Stimulated activated CD4-positive, alpha-beta T cell treated with anti-CD3 and anti-CD28 coated beads, Interleukin-2, amount 100 ng/mL, for 4 hours (primary cell): ENCODE data around the gene FILIP1L.
"Not testable (repeated sequence)": the region's sequence is repeated elsewhere in the genome, so short reads cannot be mapped to it uniquely, and the experiment has no call there.

ENCODE experiments used
- DNase-seq: peaks from one replicate; pipeline ENCODE4 v3.0.0-alpha.2; 2020; ENCODE audit warnings: low read depth

Gene FILIP1L

DNA sequence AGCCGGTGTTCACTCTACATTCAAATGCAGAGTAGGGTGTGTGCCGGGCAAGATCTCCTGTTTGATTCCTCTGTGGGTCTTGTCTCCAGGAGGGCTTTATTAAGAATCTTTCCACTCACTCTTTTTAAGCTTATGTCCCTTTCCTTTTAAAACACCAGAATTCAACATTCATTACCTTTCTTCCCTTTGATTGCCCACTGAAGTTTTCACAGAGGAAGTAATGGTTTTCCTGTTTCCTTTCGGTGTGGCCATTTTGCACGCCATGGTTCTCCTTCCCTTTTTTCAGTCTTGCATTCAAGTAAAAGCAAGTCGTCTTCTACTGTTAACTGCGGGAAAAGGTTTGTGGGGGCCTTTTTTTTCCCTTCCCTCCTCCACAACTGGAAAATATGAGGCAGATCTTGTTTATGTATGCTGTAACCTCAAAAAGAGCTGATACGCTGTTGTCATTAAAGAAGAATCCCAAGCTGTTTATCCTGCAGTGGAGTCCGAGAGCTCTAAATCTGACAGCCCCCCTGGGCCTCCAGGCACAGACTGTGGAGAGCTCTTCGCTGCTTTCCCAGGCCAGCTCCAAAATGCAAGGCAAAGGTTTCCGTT lies 40.5 kb downstream of the FILIP1L start:
- DNase-seq: peak; percentile 1

DNA sequence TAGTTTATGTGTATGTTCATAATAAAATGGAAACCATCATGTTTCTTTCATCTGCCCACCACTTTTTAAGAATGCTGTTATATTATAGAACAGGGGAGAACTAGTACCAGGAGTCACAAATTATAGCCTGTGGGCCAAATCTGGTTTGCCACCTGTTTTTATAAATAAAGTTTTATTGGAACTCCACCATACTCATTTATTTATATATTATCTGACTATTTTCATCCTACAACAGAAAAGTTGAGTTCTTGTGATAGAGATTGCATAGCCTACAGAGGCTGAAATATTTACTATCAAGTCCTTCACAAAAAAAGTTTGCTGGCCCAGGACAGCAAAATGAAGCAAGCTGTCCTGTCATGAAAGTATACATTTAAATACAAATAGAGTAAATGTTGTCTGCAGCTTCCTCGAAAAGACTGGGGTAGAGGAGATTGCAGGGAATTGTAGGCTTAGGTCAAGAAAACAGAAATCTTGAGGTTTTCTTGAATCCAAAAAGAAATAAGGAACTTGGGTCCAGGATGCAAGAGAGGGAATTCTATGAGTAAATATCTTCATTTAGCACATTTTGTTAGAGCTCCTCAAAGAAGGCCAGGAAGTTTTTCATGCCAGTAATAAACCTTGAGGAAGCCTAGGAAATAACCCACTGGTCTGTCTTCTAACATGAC lies 41.1 kb downstream of the FILIP1L start:
- DNase-seq: no peak

DNA sequence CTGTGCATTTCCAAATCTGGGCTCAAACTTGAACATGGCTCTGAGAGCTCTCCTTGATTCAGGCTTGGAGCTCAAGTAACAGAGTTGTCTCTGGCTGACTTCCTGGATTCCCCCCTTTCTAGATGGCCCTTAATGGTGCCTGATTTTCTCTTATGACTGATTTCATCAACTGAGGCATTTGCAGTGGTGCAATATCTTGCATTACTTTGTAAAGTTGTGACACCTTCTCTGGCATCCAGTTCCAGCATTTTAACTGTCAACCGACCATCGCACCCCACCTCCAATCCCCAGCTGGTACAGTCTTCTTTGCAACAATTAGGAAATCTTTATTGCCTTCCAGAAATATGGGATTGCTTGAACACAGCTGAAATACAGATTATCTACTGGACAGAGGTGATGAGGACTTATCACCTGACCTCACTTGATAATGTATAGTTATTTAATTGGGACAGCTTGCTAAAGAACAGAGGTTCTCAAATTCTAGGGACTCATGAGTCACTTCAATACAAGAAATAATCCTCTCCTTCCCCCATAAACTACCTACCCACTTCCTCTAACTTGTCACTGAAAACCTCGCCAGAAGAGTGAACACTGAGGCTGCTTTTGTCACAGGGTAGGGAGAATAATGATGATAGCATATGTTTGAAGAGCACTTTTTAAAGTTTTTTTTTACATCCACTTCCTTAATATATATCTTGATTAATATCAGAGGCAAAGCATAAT lies 41.8 kb downstream of the FILIP1L start:
- no peak for DNase-seq

DNA sequence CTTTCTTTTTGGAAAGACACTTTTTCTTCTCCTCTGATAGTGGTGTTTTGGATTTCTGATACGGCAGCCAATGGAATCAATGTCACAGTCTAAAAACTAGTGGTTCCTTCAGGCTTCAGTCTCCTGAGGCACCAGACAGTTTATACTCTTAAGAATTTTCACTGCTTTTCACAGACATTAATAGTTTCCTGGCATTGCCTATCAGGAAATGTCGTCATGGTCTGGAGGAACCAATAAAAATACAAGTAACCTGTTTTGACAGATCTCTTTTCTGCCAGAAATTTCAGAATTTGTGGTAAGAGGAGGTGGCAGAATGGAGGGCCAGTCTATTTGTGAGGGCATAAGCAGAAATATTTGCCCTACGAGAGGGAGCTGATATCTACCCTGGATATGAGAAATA lies 44.8 kb downstream of the FILIP1L start:
- DNase-seq: no peak

DNA sequence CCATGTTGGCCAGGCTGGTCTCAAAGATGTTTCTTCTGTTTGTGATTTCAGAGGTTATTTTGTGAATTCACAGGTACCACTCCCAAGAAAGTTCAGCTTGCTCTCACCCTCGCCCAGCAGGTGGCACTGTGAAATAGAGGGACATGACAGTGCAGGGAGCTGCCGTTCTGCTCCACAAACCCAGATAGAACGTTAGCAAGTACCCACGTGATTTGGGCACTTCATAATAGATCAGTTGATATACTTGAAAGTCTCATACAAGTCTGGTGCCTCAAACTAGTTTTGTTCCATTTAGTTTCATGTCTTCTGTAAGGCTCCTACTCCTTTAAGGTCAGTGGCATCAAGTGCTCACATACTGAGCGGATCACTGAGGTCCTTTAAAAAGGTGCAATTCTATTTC lies 45.5 kb downstream of the FILIP1L start:
- peak; percentile 61 for DNase-seq

DNA sequence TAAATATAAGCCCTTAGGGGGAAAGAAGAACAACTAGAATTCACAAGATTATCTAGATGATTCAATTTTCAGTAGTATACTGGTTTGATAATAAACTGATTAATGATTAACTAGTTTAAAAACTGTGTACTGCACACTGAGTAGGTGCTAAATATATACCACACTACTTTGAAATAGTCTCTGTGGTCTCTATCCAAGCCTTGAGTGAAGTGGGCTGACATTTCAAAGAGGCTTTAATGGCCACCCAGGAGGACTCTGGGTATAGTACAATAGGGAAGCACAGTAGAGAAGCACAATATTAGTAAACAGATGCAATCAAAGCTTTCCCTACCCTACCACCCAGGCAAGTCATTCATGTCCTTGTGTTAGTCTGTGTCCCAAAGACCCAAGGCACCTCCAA lies 46.7 kb downstream of the FILIP1L start:
- DNase-seq: no peak

DNA sequence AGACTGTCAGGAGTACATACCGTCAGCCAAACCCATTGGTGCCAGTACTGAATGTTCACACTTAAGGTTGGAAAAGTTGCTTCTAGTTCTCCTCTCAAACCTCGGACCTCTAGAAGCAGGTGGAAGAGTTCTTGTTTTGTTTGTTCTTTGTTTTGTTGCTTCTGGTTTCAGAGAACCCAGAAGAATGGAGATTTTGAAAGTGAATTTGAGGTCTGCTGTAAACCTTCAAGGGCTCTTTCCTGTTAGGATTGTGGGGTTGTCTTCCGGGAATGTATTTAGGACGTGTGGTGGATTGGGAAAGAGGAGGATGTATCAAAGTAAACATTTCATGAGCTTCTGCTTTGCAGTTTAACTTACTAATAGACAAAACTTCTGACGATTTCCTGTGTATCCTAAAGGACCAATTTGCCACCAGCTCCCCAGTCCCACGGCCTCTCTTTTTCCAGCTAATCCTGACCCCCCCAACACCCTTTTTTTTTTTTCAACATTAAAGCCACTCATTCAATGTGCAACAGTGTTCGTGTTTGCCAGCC lies 50.3 kb downstream of the FILIP1L start:
- no peak for DNase-seq

DNA sequence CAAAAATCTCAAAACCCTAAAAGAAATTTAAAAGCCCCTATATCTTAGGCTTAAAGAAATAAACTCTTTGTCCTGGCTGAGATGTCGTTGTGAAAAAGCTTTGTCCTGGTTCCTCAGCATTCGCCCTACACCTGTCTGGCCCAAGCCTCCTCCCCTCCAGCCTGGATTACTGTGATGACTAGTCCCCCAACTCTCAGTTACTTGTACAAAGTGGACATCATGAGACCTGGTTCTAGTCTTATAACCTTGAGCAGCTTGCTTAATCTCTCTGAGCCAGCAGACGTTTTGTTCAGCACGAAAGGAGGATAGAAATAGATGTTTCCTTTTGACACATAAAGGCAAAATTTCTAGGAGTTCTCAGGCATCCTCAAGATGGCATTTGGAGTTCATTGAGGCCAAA lies 51.6 kb downstream of the FILIP1L start:
- no peak for DNase-seq

DNA sequence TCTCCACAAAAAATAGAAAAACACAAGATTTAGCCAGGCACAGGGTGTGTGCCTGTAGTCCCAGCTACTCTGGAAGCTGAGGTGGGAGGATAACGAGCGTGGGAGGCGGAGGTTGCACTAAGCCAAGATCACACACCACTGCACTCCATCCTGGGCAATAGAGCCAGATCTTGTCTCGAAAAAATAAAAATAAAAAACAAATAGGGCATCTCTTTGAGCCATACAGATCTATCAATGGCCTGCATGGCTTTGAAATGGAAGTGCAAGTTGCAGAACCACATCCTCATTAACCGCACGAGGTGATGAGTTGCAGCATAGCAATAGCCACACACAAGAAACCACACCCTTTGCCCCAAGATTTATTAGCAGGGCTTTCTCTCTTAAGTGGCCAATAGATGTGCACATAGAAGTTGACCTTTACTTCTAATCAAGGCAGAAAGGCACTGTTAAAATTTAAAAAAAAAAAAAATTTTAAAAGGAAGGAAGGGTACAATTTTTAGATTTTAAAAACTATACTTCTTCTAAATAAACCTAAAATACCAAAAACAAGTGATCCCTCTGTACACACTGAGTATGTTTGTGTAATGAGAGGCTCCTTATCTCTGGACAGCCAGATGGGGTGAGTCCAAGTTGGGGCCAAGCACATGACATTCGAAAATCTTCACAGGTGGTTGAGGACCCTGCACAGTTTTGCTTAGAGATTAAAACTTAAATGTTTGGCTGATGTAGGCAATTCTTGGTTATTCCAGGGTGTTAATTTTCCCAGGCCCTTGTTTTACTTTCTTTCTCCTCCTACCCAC lies 53.4 kb downstream of the FILIP1L start:
- DNase-seq: no peak

DNA sequence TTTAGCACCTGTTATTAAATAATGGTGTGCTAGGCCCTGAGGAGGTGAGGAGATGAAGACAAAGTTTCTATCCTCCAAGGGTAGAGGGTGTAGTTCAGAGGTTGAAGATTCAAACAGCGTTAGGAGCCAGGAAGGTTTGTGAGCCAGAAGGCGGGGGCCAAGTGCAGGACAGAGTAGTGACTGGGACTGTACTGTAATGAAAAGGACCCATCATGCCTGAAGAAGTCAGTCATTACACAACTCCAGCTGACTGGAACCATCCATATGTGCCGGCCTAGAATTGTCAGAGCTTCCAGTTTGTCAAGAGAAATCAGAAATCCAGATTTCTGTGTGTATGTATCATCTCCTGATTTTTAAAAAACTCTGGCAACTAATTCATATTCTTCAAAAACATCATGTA lies 54.8 kb downstream of the FILIP1L start:
- DNase-seq: no peak

DNA sequence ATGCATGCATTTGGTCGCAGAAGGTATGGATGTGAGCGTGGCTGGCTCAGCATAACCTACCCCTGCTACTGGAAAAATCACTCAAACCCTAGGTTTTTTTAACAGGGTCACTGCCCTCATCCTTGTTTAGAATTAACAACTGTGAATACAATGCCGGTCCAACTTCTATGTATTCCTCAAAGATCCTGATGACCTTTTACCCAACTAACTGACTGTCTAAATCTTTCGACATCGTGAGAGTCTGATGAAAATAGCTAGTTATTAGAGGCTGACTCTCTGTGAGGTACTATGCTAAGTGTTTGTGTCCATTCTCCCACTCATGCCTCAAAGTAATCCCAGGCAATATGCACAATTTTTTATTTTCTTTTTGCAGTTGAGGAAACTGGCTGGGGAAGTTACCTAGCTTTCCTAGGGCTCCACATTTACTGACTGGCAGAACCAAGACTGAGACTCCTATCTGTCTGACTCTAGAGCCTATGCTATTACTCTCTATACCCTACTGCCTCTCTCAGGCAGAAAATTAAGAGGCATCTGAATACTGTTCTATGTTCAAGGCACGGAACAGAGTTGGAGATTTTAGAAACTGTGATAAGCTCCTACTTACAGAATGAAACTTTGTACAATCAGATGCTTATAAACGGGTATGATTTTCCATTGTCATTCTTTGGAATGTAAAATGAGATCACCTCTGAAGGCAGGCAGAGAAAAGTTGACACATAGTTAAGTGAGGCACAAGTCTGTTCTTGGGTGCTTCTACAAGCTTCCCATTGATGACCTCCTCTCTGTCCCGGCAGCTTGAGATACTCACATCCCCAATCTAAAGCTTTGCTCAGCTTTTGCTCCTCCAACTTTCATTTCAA lies 56.4 kb downstream of the FILIP1L start:
- no peak for DNase-seq

DNA sequence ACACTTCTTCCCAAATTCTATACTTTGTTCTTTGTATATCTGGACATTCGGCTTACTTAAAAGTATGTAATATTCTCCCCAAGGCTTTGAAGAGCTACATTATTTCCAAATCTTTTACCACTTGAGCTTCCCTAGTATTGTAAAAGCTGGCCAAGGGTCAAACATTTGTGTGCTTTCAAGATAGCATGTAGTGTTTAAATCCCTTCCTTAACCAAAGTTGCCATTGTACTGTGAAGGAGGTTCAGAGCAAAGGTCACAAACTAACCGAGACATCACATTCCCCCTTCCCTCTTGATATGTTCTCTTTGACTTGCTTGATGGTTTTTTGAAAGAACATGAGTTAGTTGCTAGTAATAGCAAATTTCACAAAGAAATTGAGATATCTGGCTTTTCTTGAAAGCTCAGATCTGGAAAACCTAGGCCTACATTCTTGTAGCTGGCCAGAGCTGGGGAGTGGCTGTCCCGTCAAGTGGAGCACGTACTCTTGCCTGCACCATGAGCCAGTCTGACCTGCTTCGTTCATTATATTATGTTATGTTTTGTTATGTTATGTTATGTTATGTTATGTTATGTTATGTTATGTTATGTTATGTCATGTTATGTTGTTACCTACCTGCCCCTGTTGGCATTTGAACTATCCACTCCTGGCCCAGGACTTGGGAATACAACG lies 60.2 kb downstream of the FILIP1L start:
- DNase-seq: no peak

DNA sequence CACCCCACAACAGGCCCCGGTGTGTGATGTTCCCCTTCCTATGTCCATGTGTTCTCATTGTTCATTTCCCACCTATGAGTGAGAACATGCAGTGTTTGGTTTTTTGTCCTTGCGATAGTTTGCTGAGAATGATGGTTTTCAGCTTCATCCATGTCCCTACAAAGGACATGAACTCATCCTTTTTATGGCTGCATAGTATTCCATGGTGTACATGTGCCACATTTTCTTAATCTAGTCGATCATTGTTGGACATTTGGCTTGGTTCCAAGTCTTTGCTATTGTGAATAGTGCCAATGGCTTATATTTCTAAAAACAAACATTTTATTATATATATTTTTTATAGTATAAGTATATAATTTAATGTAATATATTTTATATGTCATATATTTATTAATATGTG lies 62.8 kb downstream of the FILIP1L start:
- not testable (repeated sequence) for DNase-seq

DNA sequence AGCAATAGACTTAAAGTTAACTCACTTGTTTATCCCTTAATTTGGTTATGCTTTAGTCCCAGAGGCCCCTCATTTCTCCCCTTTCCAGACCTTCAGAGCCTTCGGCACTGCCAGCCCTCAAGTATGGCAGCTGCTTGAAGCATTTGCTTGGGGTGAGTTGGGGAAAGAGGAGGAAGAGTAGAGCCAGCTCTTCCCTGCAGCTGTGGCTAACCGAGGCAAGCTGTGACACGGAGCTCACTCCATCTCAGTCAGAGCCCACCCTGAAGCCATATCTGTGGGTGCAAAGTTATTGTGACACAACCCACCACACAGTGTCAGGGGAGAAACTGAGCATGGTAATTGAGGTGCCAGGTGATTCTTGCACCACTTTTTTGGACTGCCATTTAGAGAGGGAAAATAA lies 66.1 kb downstream of the FILIP1L start:
- no peak for DNase-seq

DNA sequence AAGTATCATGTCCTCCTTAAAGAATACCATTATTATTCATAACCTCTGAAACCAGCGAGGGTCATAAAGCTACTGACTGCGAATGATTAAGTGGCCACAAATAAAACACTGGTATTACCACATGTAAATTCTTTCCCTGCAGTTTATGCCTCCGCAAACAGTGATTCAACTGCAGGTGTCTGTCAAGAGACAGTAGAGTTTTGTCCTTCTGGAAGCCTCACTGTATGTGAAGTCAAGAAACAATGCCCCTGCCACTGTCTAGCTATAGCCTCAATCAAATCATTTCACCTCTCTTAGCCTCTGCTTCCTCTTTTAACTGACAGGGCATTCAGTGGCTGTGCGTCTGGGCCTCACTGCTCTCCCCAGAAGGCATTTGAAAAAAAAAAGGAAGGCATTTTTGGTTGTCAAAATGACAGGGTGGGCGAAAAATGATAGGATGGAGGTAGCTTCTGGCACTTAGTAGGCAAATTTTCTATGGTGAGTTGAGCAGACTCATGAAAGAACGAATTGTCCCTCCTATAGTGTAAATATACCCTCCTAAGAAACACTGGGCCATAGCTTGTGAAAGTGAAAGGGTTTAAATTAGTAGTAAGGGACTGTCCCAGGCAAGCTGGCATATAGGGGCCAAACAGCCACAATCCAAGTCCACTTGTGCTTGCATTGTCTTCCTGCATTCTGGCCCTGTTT lies 66.7 kb downstream of the FILIP1L start:
- DNase-seq: no peak

DNA sequence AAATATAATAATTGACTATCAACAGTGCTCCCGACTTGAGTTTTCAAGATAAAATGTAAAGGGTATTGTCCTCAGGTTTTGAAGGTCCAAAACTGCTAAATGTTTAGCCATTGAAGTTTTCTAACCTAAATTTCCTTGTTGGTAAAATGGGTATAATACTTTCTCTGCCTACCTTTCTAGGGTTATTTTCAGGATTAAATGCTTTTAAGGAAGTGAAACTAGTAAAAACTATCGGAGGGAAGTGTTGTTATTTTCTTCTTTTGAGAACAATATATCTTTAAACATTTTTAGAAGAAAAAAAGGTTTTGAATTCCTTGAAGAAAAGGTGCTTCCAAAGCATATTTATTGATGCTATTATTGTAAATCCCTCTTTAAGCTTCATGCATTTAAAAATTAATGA lies 67.3 kb downstream of the FILIP1L start:
- no peak for DNase-seq

DNA sequence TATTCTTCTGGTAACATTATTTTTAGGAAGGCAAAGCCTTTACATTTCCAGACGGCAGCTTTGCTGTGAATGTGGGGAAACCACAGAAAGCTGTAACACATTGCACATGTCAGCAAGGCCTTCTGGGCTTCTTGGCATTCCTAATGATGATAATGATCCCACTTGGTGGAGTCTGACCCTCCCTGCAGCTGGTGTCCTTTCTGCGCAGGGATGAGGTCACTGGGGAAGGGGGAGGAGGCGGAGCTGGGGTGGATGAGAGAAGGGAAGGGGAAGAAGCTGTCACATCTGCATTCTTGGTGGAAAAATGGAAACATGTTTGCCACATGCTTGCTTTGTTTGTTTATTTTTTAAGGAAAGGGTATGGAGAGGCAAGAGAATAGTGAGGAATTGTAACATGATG lies 68.6 kb downstream of the FILIP1L start:
- DNase-seq: no peak

DNA sequence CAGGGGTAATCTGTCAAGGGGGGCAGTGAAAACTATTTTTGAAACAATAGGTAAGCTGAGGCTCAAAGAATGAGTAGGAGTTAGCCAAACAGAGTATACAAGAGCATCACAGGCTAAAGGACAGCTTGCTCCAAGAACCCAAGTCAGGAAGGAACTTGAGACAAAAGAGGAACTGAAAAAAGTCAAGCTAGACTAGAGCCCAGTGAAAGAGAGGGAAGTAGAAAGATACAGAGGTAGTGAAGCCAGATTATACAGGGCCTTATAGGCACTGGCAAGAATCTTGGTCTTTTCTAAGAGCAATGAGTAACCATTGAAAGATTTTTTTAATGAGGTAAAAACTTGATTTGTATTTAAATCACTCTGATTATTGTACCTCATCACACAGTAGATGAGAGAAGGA lies 69.9 kb downstream of the FILIP1L start:
- no peak for DNase-seq

DNA sequence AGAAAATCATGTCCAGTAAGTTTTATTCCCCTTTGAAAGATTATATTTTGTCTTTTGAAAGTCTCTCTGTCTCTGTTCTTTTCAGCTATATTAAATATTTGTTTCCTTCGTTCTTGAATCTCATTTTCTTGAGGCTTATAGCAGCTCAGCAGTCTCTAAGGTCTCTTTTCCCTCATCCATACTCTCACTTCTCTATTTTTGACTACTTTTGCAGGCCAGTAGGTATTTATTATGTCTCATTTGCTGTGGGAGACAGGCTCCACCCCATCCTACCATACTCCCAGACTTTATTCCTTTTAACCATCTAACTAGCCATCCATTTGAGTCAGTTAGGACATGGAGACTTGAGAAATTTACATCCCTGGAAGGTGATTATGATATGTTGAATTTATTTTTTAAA lies 71.0 kb downstream of the FILIP1L start:
- no peak for DNase-seq
